HG03432 (cell line): ENCODE measurements around the gene CLEC18A.
A peak's percentile ranks its signal among the peaks of the same experiment; 100 is the strongest.
"Not testable (repeated sequence)": the region's sequence is repeated elsewhere in the genome, so short reads cannot be mapped to it uniquely, and the experiment has no call there.

Experiments used
- ATAC-seq: cut with Tn5 transposase; IDR thresholded peaks from one replicate; pipeline ENCODE4 v1.9.1; 2021; ENCODE audit warnings: mild to moderate bottlenecking, moderate library complexity; ENCODE audit not compliant: unreplicated experiment

The CLEC18A gene

GRCh38 chr16:69950411-69950810, 723 bp upstream of the CLEC18A start:
- not testable (repeated sequence) for ATAC-seq

GRCh38 chr16:69951672-69952031, 518 bp downstream of the CLEC18A start:
- ATAC-seq, result not testable (repeated sequence)

- not testable (repeated sequence) for ATAC-seq
These were observed 982 bp downstream of the CLEC18A start for GRCh38 chr16:69952116-69952515.

GRCh38 chr16:69952572-69953355, 1.6 kb downstream of the CLEC18A start:
- not testable (repeated sequence) for ATAC-seq

GRCh38 chr16:69954241-69954640, 3.1 kb downstream of the CLEC18A start:
- not testable (repeated sequence) for ATAC-seq

- ATAC-seq, result not testable (repeated sequence)
These were observed 12.2 kb downstream of the CLEC18A start for GRCh38 chr16:69963312-69963711.

- peak; percentile 46 for ATAC-seq
These were observed 14.0 kb downstream of the CLEC18A start for GRCh38 chr16:69964960-69965660.

GRCh38 chr16:69965661-69966054, 14.5 kb downstream of the CLEC18A start:
- ATAC-seq, result not testable (repeated sequence)

GRCh38 chr16:69967688-69968087, 16.6 kb downstream of the CLEC18A start:
- not testable (repeated sequence) for ATAC-seq

- not testable (repeated sequence) for ATAC-seq
These were observed 17.0 kb downstream of the CLEC18A start for GRCh38 chr16:69968125-69968524.

- ATAC-seq, result not testable (repeated sequence)
These were observed 18.5 kb downstream of the CLEC18A start for GRCh38 chr16:69969657-69970056.

- not testable (repeated sequence) for ATAC-seq
These were observed 21.0 kb downstream of the CLEC18A start for GRCh38 chr16:69972120-69972519.

- not testable (repeated sequence) for ATAC-seq
These were observed 21.8 kb downstream of the CLEC18A start for GRCh38 chr16:69972935-69973334.

- ATAC-seq, result not testable (repeated sequence)
These were observed 34.1 kb downstream of the CLEC18A start for GRCh38 chr16:69985196-69985595.

GRCh38 chr16:69997956-69998355, 46.8 kb downstream of the CLEC18A start:
- not testable (repeated sequence) for ATAC-seq

GRCh38 chr16:69999801-70000200, 48.7 kb downstream of the CLEC18A start:
- not testable (repeated sequence) for ATAC-seq

GRCh38 chr16:70003511-70003910, 52.4 kb downstream of the CLEC18A start:
- ATAC-seq, result not testable (repeated sequence)

GRCh38 chr16:70008604-70009003, 57.5 kb downstream of the CLEC18A start:
- not testable (repeated sequence) for ATAC-seq

GRCh38 chr16:70010615-70011014, 59.5 kb downstream of the CLEC18A start:
- ATAC-seq, result not testable (repeated sequence)

- ATAC-seq, result not testable (repeated sequence)
These were observed 60.0 kb downstream of the CLEC18A start for GRCh38 chr16:70011120-70011519.

- ATAC-seq, result not testable (repeated sequence)
These were observed 61.2 kb downstream of the CLEC18A start for GRCh38 chr16:70012354-70012753.

GRCh38 chr16:70012951-70013350, 61.8 kb downstream of the CLEC18A start:
- not testable (repeated sequence) for ATAC-seq
